IPS DF 19.7 (cell line): ENCODE measurements around the gene SLC2A6.

Experiments
- DNase-seq: peaks from one replicate; pipeline ENCODE4 v3.0.0-alpha.2; 2013; ENCODE audit warnings: low read depth, low spot score

SLC2A6 gene

DNA sequence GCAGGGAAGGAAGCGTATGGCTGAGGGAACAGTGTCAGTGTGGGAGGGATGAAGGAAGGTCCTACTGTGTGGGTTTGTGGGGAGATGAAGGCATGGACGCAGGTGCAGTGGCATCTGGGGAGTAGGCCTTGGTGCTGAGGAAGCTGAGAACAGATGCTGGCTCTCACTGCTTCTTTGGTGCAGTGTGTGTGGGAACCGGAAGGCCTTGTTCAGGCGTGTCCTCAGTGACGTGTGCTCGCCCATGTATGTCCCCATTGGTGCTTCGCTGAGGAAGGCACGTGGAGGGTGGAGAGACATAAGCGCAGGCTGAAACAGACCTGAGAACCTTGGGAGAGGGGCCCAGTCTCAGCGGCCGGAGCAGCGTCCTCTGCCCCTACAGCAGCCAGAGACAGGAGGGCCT is 38.0 kb downstream of the SLC2A6 start:
- DNase-seq, result no peak

DNA sequence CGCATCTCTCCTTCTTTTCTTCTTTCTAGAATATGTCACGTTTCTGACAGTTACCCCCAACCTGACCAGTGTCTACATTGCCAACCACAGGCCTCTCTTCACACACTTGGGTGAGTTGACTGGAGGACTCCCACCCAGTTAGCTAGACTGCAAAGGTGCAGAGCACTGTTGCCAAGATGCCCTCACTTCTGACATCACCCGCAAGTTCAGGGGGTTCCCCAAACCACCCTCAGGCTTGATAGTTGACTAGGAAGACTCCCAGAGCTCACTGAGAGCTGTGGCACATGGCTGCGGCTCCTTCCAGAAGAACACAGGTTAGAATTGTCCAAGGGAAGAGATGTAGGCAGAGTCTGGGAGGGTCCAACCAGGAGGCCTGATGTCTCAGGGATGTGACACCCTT is 39.6 kb downstream of the SLC2A6 start:
- no peak for DNase-seq

- DNase-seq, result no peak
Measured at GRCh38 chr9:133437753-133438531, 41.0 kb downstream of the SLC2A6 start.

DNA sequence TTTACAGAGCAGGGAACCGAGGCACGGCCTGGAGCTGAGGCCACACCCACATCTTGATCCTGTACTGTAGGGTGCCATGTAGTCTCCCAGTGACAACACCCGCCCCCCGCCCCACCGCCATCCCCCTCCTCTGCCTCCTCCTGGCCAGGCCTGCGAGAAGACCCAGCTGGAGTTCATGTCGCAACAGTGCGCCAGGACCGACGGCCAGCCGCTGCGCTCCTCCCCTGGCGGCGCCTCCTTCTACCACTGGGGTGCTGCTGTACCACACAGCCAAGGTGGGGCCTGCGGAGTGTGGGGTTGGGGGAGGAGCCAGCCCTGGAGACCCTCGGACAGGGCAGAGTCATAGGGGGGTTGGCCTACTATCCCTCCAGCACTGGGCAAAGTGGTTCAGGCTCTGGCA is 42.2 kb downstream of the SLC2A6 start:
- no peak for DNase-seq

DNA sequence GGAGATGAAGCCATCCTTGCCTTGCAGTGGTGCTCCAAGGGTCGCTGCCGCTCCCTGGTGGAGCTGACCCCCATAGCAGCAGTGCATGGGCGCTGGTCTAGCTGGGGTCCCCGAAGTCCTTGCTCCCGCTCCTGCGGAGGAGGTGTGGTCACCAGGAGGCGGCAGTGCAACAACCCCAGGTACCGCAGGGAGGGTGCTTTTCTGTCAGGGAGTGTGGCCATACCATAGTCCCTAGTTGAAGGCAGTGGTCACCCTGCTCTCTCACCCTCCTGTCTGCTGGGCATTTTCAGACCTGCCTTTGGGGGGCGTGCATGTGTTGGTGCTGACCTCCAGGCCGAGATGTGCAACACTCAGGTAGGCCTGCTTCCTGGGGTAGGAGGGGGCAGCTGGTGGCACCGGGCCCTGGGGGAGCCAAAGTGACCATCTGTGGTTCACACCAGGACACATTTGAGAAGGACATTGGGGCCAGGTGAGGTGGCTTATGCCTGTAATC is 45.5 kb downstream of the SLC2A6 start:
- no peak for DNase-seq

GRCh38 chr9:133430244-133430643 is 48.7 kb downstream of the SLC2A6 start:
- no peak for DNase-seq

DNA sequence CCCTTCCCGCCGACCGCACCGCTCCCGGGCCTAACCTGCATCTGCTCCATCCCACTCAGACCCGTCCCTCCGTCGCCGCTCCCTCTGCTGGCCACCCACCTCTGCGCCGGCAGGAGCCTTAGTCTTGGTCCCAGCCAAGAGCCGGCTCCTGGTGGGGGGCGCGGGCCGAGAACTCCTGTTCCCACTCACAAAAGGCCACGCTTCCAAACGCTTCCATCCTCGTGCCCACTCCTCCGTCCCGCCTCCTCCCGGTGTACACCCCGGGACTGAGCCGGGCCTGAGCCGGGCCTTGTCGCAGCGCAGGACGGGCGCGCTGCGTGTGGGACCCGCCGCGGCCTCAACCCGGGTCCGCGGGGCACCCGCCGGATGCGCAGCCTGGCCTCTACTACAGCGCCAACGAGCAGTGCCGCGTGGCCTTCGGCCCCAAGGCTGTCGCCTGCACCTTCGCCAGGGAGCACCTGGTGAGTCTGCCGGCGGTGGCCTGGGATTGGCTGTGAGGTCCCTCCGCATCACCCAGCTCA is 49.2 kb downstream of the SLC2A6 start:
- DNase-seq, result no peak

GRCh38 chr9:133429214-133429613 is 49.7 kb downstream of the SLC2A6 start:
- DNase-seq, result no peak

DNA sequence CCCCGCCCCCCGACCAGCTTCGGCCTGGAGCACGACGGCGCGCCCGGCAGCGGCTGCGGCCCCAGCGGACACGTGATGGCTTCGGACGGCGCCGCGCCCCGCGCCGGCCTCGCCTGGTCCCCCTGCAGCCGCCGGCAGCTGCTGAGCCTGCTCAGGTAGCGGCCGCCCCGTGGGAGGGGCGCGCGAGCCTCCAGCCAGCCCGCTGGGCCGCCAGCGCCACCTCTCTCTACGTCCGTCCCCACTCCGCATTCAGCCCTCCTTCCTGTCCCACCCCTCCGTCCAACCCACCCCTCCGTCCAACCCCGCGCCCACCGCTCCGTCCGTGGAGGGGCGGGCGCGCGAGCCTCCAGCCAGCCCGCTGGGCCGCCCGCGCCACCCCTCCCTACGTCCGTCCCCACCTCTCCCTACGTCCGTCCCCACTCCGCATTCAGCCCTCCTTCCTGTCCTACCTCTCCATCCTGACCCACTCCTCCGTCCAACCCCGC is 50.2 kb downstream of the SLC2A6 start:
- no peak for DNase-seq

DNA sequence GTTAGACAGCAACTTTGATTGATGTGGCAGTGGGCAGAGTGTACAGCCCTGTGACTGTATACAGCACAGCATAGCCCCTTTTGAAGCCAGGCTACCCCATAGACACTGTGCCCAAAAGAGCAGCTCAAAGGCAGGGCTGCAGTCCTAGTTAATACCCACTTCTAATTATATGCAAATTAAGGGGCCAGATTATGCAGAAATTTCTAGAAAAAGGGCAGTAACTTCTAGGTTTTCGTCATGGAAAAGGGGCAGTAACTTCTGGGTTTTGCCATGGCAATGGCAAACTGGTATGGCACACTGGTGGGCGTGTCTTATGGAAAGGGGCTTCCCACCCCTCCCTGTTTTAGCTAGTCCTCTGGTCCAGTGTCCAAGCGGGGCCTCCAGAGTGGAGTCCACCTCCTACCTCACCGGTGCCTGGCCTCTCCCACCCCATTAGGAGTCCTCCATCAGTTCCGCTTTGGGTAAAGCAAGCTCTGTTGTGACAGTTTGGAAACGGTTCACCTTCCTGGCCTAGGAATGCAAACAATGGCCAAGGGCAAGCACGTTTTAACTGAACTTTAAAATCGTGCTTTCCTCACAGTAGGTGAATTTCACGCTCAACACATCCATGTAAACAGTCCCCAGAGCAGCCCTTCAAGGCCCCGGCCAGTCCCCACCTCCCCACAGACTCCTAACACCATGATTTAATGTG is 51.1 kb downstream of the SLC2A6 start:
- no peak for DNase-seq

DNA sequence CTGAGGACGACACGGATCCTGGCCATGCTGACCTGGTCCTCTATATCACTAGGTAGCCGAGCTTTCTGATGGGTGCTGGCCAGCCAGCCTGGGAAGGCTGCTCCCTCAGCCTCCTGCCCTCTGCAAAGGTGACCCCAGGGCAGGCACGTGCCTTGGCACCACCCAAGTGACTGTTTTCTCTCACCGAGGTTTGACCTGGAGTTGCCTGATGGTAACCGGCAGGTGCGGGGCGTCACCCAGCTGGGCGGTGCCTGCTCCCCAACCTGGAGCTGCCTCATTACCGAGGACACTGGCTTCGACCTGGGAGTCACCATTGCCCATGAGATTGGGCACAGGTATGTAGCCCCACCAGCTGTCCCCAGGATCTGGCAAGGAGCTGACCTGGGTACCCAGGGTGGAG is 52.9 kb downstream of the SLC2A6 start:
- no peak for DNase-seq

DNA sequence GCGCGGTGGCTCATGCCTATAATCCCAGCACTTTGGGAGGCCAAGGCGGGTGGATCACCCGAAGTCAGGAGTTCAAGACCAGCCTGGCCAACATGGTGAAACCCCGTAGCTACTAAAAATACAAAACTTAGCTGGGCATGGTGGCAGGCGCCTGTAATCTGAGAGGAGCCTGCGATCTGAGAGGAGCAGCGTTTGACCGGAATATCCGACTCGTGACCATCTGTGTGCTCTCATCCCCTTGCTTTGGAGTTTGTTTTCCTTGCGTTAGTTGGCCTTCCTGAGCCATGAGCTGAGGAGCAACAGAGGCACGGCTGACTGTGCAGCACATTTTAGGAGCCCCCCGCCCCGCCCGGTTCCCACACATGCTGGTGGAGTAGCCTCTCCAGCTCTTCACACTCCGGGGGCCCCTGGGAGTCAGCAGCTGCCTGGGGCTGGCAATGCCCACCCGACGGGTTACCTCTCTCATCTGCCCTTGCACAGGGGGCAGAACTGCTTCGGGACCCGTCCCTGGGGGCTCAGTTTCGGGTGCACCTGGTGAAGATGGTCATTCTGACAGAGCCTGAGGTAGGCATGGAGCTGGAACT is 53.8 kb downstream of the SLC2A6 start:
- no peak for DNase-seq

GRCh38 chr9:133424187-133424586 is 54.7 kb downstream of the SLC2A6 start:
- DNase-seq, result no peak

GRCh38 chr9:133423216-133423615 is 55.7 kb downstream of the SLC2A6 start:
- DNase-seq, result no peak

- no peak for DNase-seq
Measured at GRCh38 chr9:133421615-133422542, 57.0 kb downstream of the SLC2A6 start, which contains the start of gene ADAMTS13. ADAMTS13 (plus strand) TSS chr9:133422367; CDS start chr9:133422444, 77 bp downstream.
